Neural cell (in vitro differentiated cells): ENCODE data around the gene WWTR1. TPM values are rescaled to one million over a fixed set of nuclear protein-coding genes. Genes with fewer than 3 reads are reported as not detected.

Experiments used
- H2AFZ ChIP-seq: fragments of 200-600, 300-800 bp; sonication (generic), shearing (Covaris generic); 2 replicates; pipeline ENCODE4 v1.6.0; 2014; ENCODE audit warnings: low read depth, mild to moderate bottlenecking, antibody characterized with exemption, low read length, moderate library complexity
- H3F3A ChIP-seq: fragments of 200-600 bp; shearing (Covaris generic); 2 replicates; pipeline ENCODE4 v1.6.1; 2016; ENCODE audit warnings: mild to moderate bottlenecking, moderate library complexity, mixed read lengths, antibody characterized with exemption, low read length; ENCODE audit not compliant: insufficient read depth, poor library complexity, severe bottlenecking
- H3K27ac ChIP-seq: fragments of 200-600, 300-800 bp; sonication (generic), shearing (Covaris generic); 2 replicates; pipeline ENCODE4 v1.5.1; 2014; ENCODE audit warnings: mild to moderate bottlenecking, low read length, moderate library complexity
- H3K27me3 ChIP-seq: fragments of 300-800, 200-600 bp; sonication (generic), shearing (Covaris generic); 2 replicates; pipeline ENCODE4 v1.6.0; 2014; ENCODE audit warnings: mild to moderate bottlenecking, low read depth, low read length, moderate library complexity; ENCODE audit not compliant: insufficient read depth
- H3K36me3 ChIP-seq: fragments of 300-800, 200-600 bp; sonication (generic), shearing (Covaris generic); 2 replicates; pipeline ENCODE4 v1.5.1; 2014; ENCODE audit warnings: mild to moderate bottlenecking, antibody characterized with exemption, low read length, moderate library complexity; ENCODE audit not compliant: insufficient read depth
- H3K4me2 ChIP-seq: fragments of 300-800, 200-600 bp; sonication (generic), shearing (Covaris generic); 2 replicates; pipeline ENCODE4 v1.6.0; 2014; ENCODE audit warnings: mild to moderate bottlenecking, low read length
- H3K4me3 ChIP-seq: fragments of 300-800, 200-600 bp; sonication (generic), shearing (Covaris generic); 2 replicates; pipeline ENCODE4 v1.5.1; 2014; ENCODE audit warnings: mild to moderate bottlenecking, low read length, moderate library complexity
- H3K79me2 ChIP-seq: fragments of 200-600 bp; shearing (Covaris generic); replicated peaks from 2 replicates; pipeline ENCODE4 v1.6.0; 2014; ENCODE audit warnings: mild to moderate bottlenecking, low read length, moderate library complexity; ENCODE audit not compliant: insufficient read depth
- H3K9ac ChIP-seq: fragments of 300-800, 200-600 bp; sonication (generic), shearing (Covaris generic); 2 replicates; pipeline ENCODE4 v1.6.1; 2016; ENCODE audit warnings: mild to moderate bottlenecking, low read length, mixed read lengths
- H3K9me2 ChIP-seq: fragments of 200-600 bp; shearing (Covaris generic); 2 replicates; pipeline ENCODE4 v1.6.1; 2016; ENCODE audit warnings: mild to moderate bottlenecking, low read length, mixed read lengths; ENCODE audit not compliant: insufficient read depth
- H3K9me3 ChIP-seq: fragments of 200-600, 300-800 bp; sonication (generic), shearing (Covaris generic); 2 replicates; pipeline ENCODE4 v1.6.1; 2016; ENCODE audit warnings: mild to moderate bottlenecking, mixed run types, low read length, moderate library complexity, mixed read lengths
- H4K20me1 ChIP-seq: fragments of 200-600 bp; shearing (Covaris generic); 2 replicates; pipeline ENCODE4 v1.6.1; 2016; ENCODE audit warnings: mild to moderate bottlenecking, mixed run types; ENCODE audit not compliant: insufficient read depth
- CTCF ChIP-seq: fragments of 450-650 bp; IDR thresholded peaks from 2 replicates; pipeline ENCODE4 v1.5.1; 2014; ENCODE audit warnings: antibody characterized with exemption, mild to moderate bottlenecking, moderate library complexity; ENCODE audit not compliant: poor library complexity, severe bottlenecking
- EP300 ChIP-seq: fragments of 450-650 bp; conservative IDR thresholded peaks from 2 replicates; pipeline ENCODE4 v1.6.1; 2014; ENCODE audit warnings: antibody characterized with exemption, mild to moderate bottlenecking, moderate library complexity; ENCODE audit not compliant: poor library complexity, severe bottlenecking
- EZH2 ChIP-seq: fragments of 200-600, 300-800 bp; shearing (Covaris generic), sonication (generic); IDR thresholded peaks from 2 replicates; pipeline ENCODE4 v1.6.1; 2014; ENCODE audit warnings: antibody characterized with exemption, low read length, borderline replicate concordance, mild to moderate bottlenecking; ENCODE audit not compliant: insufficient read depth, poor library complexity, severe bottlenecking
- MXI1 ChIP-seq: fragments of 450-650 bp; conservative IDR thresholded peaks from 2 replicates; pipeline ENCODE4 v1.6.1; 2014; ENCODE audit warnings: antibody characterized with exemption, mild to moderate bottlenecking; ENCODE audit not compliant: poor library complexity, severe bottlenecking
- POLR2AphosphoS5 ChIP-seq: IDR thresholded peaks from 2 replicates; pipeline ENCODE4 v1.6.1; 2012
- RAD21 ChIP-seq: fragments of 450-650 bp; conservative IDR thresholded peaks from 2 replicates; pipeline ENCODE4 v1.6.1; 2014; ENCODE audit warnings: antibody characterized with exemption, mild to moderate bottlenecking, moderate library complexity
- REST ChIP-seq: IDR thresholded peaks from 2 replicates; pipeline ENCODE4 v1.6.1; 2012; ENCODE audit warnings: borderline replicate concordance
- SMC3 ChIP-seq: fragments of 450-650 bp; conservative IDR thresholded peaks from 2 replicates; pipeline ENCODE4 v1.6.1; 2014; ENCODE audit warnings: antibody characterized with exemption, mild to moderate bottlenecking, moderate library complexity; ENCODE audit not compliant: poor library complexity
- TAF1 ChIP-seq: IDR thresholded peaks from 2 replicates; pipeline ENCODE4 v1.6.1; 2012; ENCODE audit warnings: low read depth
- polyA plus RNA-seq: library from polyadenylated mRNA; depleted of rRNA; stranded (reverse); fragments of >200 nt; gene quantifications from 2 replicates; pipeline ENCODE4 v1.2.3, GENCODE V29; 2014

WWTR1 gene
- polyA plus RNA-seq, 1 donor from 2014 or later, result 0.97 TPM

- no peaks in the 10 kb centered on the region for H3K79me2 ChIP-seq
- H3K9ac ChIP-seq, result no peak overlapping the region
Observed at GRCh38 chr3:149581248-149581647, 76.6 kb downstream of the WWTR1 start.

GRCh38 chr3:149579838-149580542 is 77.8 kb downstream of the WWTR1 start:
- no peaks in the 10 kb centered on the region for H3K79me2 ChIP-seq
- H3K9ac ChIP-seq, result no peak overlapping the region
- no peaks in the 10 kb centered on the region for H3K9me2 ChIP-seq
- no peak overlapping the region for H3K4me2 ChIP-seq
- no peaks in the 10 kb centered on the region for H3F3A ChIP-seq
- H3K9me3 ChIP-seq, result no peaks in the 10 kb centered on the region
- H2AFZ ChIP-seq, result no peak overlapping the region
- H4K20me1 ChIP-seq, result no peaks in the 10 kb centered on the region
- H3K4me3 ChIP-seq, result no peak overlapping the region
- H3K36me3 ChIP-seq, result no peaks in the 10 kb centered on the region
- H3K27me3 ChIP-seq, result no peaks in the 10 kb centered on the region
- no peak overlapping the region for H3K27ac ChIP-seq
- TF ChIP-seq MXI1, result no peak
- no peak for TF ChIP-seq REST
- TF ChIP-seq EP300, result no peak
- TF ChIP-seq CTCF, result no peak
- no peak for TF ChIP-seq TAF1

More at GRCh38 chr3:149581248-149581647, 76.6 kb downstream of the WWTR1 start:
- Histone ChIP-seq H3K4me2 (no peak overlapping the region), H4K20me1 (no peaks in the 10 kb centered on the region), H2AFZ (no peak overlapping the region), H3K9me3 (no peaks in the 10 kb centered on the region), H3K27ac (no peak overlapping the region), H3K27me3 (no peaks in the 10 kb centered on the region), H3K4me3 (no peak overlapping the region), H3K9me2 (no peaks in the 10 kb centered on the region), H3K36me3 (no peaks in the 10 kb centered on the region), H3F3A (no peaks in the 10 kb centered on the region)
- TF ChIP-seq SMC3 (no peak), REST (no peak), MXI1 (no peak), POLR2AphosphoS5 (no peak), EP300 (no peak), RAD21 (no peak), EZH2 (no peak), CTCF (no peak), TAF1 (no peak)
